IPS-NIHi7 (cell line): Measurements from ENCODE around the gene RETREG3.
"Not testable (repeated sequence)": the region's sequence is repeated elsewhere in the genome, so short reads cannot be mapped to it uniquely, and the experiment has no call there.

ENCODE experiments used
- DNase-seq: peaks from one replicate; pipeline ENCODE4 v3.0.0; 2012; ENCODE audit warnings: mixed read lengths; ENCODE audit errors: extremely low spot score

Gene RETREG3

GRCh38 chr17:42609182-42609813 lies at the start of gene RETREG3, which contains the start of gene TUBG1:
Gene RETREG3, minus strand, starts transcription at chr17:42609374. Its CDS starts 50 bp downstream, at chr17:42609324.
Gene TUBG1, plus strand, starts transcription at chr17:42609683. Its CDS starts 55 bp downstream, at chr17:42609738.
- peak; percentile 99 for DNase-seq

GRCh38 chr17:42657824-42658588 lies 48.8 kb upstream of the RETREG3 start:
- DNase-seq = no peak

DNA sequence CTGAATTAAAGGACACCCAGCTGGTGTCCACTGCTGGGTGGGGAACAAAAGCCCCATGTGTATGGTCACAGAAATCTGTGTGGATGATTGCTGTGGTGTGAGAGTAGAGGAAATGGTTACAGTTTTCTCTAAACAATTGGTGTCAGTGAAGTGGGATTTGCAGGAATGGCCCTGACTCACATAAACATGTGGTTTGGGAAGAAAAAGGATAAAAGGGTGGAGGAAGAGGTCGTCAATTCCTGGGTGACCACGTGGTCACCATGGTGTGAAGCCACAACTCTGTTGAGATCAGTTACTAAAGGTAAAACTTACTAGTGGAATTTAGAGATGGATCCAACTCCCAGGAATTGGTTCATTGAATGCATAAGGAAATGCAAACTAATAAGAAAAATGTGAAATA lies 46.4 kb upstream of the RETREG3 start:
- no peak for DNase-seq

- no peak for DNase-seq
These were observed 44.3 kb upstream of the RETREG3 start for GRCh38 chr17:42653179-42654124.

DNA sequence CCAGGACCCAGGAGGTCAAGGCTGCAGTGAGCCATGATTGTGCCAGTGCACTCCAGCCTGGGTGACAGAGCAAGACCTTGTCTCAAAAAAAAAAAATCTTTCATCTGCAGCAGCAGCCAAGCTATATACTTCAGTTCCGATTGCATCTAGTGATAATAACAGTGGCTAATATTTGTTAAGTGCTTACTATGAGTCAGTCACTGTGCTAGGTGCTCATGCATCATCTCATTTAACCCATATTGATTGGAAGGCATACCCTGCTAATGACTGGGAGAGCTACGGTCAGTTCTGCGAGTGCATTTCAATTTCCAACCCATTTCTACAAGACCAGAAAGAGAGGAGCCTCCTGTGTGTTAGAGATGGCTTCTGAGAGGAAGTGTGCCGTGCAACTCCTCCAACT lies 42.2 kb upstream of the RETREG3 start:
- no peak for DNase-seq

- no peak for DNase-seq
These were observed 38.6 kb upstream of the RETREG3 start for GRCh38 chr17:42647778-42648177.

GRCh38 chr17:42642336-42642735 lies 33.2 kb upstream of the RETREG3 start:
- no peak for DNase-seq

DNA sequence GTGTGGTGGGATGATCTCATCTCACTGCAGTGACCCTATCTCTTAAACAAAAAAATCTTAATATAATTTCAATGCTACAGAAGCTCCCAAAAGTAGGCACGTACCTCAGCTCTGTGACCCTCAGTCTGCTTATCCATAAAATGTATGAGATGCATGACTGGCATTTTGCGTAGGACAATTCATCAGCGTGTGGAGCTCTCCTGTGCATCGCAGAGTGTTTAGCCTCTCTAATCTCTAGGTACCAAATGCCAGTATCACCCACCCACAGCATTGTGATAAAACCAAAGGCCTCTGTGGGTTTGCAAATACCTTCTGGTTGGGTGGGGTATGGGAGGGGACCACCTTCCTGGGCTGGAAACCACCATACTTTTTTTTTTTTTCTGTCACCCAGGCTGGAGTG lies 30.9 kb upstream of the RETREG3 start:
- DNase-seq = no peak

DNA sequence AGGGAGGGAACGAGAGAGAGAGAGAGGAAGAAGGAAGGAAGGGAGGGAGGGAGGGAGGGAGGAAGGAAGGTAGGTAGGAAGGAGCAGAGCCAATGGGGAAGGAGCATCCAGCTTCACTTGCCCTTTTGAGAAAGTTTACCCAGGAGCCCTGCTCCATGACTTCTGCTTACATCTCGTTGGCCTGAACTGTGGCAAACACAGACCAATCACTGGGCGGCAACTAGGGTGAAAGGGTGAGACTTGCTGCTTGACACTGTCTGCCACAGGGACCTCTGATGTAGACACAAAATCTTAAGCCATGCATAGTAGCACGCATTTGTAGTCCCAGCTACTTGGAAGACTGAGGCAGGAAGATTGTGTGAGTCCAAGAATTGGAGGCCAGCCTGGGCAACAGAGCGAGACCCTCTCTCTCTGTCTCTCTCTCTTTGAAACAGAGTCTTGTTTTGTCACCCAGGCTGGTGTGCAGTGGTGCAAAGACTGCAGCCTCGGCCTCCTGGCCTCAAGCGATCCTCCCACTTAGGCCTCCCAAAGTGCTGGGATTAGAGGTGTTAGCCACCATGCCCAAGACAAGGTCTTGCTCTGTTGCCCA lies 30.4 kb upstream of the RETREG3 start:
- DNase-seq = no peak

DNA sequence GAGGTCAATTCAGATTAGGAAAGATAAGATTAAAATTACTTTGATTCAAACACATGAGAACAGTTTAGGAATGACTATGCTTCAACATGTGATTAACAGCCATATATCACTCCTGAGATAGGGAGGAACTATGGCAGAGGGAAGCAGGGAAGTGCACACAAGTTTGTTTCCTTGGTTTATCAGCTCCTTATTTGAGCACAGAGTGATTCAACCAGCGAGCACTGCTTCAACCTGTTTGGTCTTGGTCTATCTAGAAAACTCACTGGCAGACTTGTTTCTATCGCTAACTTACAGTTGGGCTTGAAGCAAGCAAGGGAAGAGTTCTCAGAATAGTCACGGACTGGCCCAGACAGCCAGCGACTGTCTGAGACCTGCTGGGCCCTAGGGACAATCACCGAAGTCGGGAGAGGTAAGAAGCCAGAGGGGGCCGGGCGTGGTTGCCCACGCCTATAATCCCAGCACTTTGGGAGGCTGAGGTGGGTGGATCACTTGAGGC lies 23.8 kb upstream of the RETREG3 start:
- no peak for DNase-seq

DNA sequence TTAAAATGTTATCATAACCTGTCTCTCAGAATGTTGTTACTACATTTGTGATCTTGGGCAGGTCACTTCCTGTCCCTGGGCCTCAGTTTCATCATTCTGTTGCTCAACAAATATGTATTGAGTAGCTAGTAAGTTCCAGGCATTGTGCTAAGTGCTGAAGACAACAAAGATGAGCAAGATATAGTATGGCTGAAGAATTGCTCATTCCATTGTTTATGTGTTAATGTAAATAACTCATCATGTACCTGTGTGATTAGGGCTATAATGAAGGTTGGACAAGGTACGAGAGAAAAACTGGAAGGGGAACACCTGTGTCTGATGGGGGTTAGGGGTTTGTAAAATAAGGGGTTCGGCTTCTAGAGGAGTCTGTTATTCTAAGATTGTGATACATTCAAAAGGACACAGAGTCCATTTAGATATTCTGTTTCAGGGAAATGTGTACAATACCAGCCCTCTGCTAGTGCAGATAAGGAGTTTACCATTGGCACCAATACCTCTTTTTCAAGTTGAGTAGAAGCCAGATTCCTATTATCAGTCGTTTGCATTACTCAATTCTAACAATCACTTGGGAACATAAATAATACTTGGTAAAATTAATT lies 20.3 kb upstream of the RETREG3 start:
- no peak for DNase-seq

DNA sequence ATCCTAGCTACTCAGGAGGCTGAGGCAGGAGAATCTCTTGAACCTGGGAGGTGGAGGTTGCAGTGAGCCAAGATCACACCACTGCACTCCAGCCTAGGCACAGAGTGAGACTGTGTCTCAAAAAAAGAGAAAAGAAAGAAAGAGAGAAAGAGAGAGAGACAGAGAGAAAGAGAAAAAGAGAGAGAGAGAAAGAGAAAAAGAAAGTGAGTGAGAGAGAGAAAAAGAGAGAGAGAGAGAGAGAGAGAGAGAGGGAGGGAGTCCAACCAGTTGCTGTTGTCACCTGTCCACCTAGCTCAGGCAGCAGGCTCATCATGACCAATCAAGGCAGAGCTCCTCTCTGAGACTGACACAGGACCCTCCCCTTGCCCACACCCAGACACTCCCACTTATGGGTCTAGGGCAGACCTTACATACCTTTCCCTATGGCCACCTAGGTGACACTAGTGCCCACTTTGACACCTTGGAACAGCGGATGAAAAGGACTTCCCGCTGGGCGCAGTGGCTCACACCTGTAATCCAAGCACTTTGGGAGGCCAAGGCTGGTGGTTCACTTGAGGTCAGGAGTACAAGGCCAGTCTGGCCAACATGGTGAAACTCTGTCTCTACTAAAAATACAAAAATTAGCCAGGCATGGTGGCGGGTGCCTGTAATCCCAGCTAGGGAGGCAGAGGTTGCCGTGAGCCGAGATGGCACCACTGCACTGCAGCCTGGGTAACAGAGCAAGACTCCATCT lies 18.0 kb upstream of the RETREG3 start:
- peak; percentile 47 for DNase-seq

- no peak for DNase-seq
These were observed 14.8 kb upstream of the RETREG3 start for GRCh38 chr17:42623732-42624596.

DNA sequence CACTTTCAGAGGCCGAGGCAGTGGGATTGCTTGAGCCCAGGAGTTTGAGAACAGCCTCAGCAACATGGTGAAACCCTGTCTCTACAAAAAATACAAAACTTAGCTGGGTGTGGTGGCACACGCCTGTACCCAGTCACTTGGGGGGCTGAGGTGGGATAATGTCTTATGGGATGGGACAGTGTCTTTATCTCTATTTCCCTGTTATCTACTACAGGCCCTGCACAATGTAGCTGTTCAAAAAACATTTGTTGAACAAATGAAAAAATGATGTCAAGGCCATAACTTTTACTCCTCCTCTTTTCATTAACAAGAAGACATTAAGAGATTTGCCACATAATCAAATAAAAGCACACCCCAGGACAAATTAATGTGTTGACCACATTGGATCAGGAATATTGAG lies 14.1 kb upstream of the RETREG3 start:
- no peak for DNase-seq

- DNase-seq = not testable (repeated sequence)
These were observed 12.8 kb upstream of the RETREG3 start for GRCh38 chr17:42621987-42622386.

GRCh38 chr17:42618442-42619150 lies 9.4 kb upstream of the RETREG3 start:
- peak; percentile 86 for DNase-seq

- no peak for DNase-seq
These were observed 8.8 kb upstream of the RETREG3 start for GRCh38 chr17:42617956-42618431.

DNA sequence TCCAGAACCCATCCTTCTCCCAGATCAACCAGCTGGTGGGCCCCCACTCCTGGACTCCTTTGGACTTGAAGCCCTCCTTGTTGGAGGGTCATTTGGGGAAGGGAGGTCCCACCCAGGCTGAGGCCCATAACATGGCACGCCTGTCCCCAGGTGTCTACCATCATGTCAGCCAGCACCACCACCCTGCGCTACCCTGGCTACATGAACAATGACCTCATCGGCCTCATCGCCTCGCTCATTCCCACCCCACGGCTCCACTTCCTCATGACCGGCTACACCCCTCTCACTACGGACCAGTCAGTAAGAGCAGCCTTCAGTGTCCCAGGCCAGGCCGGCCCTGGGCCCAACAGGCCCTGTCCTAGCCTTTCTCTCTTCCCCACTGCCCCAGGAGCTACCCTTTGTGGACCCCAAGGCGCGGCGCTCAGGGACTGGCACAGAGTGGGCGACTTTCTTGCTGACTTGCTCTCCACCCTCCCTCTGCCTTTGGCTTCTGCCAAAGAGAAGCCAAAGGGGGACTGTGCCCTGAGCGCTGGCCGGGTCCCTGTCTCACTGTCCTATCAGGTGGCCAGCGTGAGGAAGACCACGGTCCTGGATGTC lies 4.6 kb upstream of the RETREG3 start:
- no peak for DNase-seq
